ENCODE data around the gene SKP2.

- no peak for TF ChIP-seq EP300 (IDR thresholded peaks at IDR 0.05)
- TF ChIP-seq, protein P1, sequence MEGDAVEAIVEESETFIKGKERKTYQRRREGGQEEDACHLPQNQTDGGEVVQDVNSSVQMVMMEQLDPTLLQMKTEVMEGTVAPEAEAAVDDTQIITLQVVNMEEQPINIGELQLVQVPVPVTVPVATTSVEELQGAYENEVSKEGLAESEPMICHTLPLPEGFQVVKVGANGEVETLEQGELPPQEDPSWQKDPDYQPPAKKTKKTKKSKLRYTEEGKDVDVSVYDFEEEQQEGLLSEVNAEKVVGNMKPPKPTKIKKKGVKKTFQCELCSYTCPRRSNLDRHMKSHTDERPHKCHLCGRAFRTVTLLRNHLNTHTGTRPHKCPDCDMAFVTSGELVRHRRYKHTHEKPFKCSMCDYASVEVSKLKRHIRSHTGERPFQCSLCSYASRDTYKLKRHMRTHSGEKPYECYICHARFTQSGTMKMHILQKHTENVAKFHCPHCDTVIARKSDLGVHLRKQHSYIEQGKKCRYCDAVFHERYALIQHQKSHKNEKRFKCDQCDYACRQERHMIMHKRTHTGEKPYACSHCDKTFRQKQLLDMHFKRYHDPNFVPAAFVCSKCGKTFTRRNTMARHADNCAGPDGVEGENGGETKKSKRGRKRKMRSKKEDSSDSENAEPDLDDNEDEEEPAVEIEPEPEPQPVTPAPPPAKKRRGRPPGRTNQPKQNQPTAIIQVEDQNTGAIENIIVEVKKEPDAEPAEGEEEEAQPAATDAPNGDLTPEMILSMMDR (IDR thresholded peaks at IDR 0.05) = no peak
Measured at GRCh38 chr5:36146390-36146789, 5.5 kb upstream of the SKP2 start.
